ENCODE results near the gene MORN4. TPM values are rescaled to one million over a fixed set of nuclear protein-coding genes. Genes with fewer than 3 reads are reported as not detected.
"Not testable (repeated sequence)": the region's sequence is repeated elsewhere in the genome, so short reads cannot be mapped to it uniquely, and the experiment has no call there.

Gene MORN4
- 10 to 100 TPM; 21.6 to 29.5 (median 22.0) TPM for polyA plus RNA-seq (ENCODE audit: insufficient read length in 3 of 3)
- long read RNA-seq, donor 1, transcript MORN4-202 (2 exons, 419 nt) = major isoform, 6 of 8 reads
- long read RNA-seq, donor 1, partial matches to known transcripts = 0 of 8 reads
- long read RNA-seq, donor 1, other reads (novel, unspliced or antisense) = 0 of 8 reads
- long read RNA-seq, donor 2, transcript MORN4-202 (2 exons, 419 nt) = major isoform, 5 of 6 reads
- long read RNA-seq, donor 2, partial matches to known transcripts = 0 of 6 reads
- long read RNA-seq, donor 2, other reads (novel, unspliced or antisense) = 0 of 6 reads
- long read RNA-seq, donor 3, transcript MORN4-201 (5 exons, 2,315 nt) = minor isoform, 8 of 17 reads
- long read RNA-seq, donor 3, transcript MORN4-202 (2 exons, 419 nt) = major isoform, 9 of 17 reads
- long read RNA-seq, donor 3, partial matches to known transcripts = 0 of 17 reads
- long read RNA-seq, donor 3, other reads (novel, unspliced or antisense) = 0 of 17 reads
- long read RNA-seq, donor 4, transcript MORN4-201 (5 exons, 2,315 nt) = major isoform, 6 of 9 reads
- long read RNA-seq, donor 4, partial matches to known transcripts = 0 of 9 reads
- long read RNA-seq, donor 4, other reads (novel, unspliced or antisense) = 0 of 9 reads
- long read RNA-seq, donor 5 = 0 reads
- long read RNA-seq, donor 6, partial matches to known transcripts = 0 of 6 reads
- long read RNA-seq, donor 6, other reads (novel, unspliced or antisense) = 0 of 6 reads
- long read RNA-seq, donor 7, transcript MORN4-202 (2 exons, 419 nt) = major isoform, 15 of 24 reads
- long read RNA-seq, donor 7, partial matches to known transcripts = 5 of 24 reads
- long read RNA-seq, donor 7, other reads (novel, unspliced or antisense) = 0 of 24 reads
- long read RNA-seq, donor 8, transcript MORN4-202 (2 exons, 419 nt) = major isoform, 23 of 36 reads
- long read RNA-seq, donor 8, transcript MORN4-201 (5 exons, 2,315 nt) = minor isoform, 13 of 36 reads
- long read RNA-seq, donor 8, partial matches to known transcripts = 0 of 36 reads
- long read RNA-seq, donor 8, other reads (novel, unspliced or antisense) = 0 of 36 reads
- long read RNA-seq, donor 9, transcript MORN4-201 (5 exons, 2,315 nt) = minor isoform, 5 of 13 reads
- long read RNA-seq, donor 9, transcript MORN4-202 (2 exons, 419 nt) = major isoform, 8 of 13 reads
- long read RNA-seq, donor 9, partial matches to known transcripts = 0 of 13 reads
- long read RNA-seq, donor 9, other reads (novel, unspliced or antisense) = 0 of 13 reads
- long read RNA-seq, donor 10, partial matches to known transcripts = 0 of 6 reads
- long read RNA-seq, donor 10, other reads (novel, unspliced or antisense) = 0 of 6 reads
- long read RNA-seq, donor 11, transcript MORN4-202 (2 exons, 419 nt) = major isoform, 5 of 7 reads
- long read RNA-seq, donor 11, partial matches to known transcripts = 0 of 7 reads
- long read RNA-seq, donor 11, other reads (novel, unspliced or antisense) = 0 of 7 reads
- long read RNA-seq, donor 12, partial matches to known transcripts = 0 of 1 reads
- long read RNA-seq, donor 12, other reads (novel, unspliced or antisense) = 0 of 1 reads
- long read RNA-seq, donor 13 = 0 reads
- long read RNA-seq, donor 14, transcript MORN4-202 (2 exons, 419 nt) = major isoform, 10 of 14 reads
- long read RNA-seq, donor 14, partial matches to known transcripts = 0 of 14 reads
- long read RNA-seq, donor 14, other reads (novel, unspliced or antisense) = 0 of 14 reads
- long read RNA-seq, donor 15, partial matches to known transcripts = 0 of 4 reads
- long read RNA-seq, donor 15, other reads (novel, unspliced or antisense) = 0 of 4 reads
- long read RNA-seq, donor 16, transcript MORN4-202 (2 exons, 419 nt) = major isoform, 15 of 24 reads
- long read RNA-seq, donor 16, transcript MORN4-201 (5 exons, 2,315 nt) = minor isoform, 9 of 24 reads
- long read RNA-seq, donor 16, partial matches to known transcripts = 0 of 24 reads
- long read RNA-seq, donor 16, other reads (novel, unspliced or antisense) = 0 of 24 reads

DNA sequence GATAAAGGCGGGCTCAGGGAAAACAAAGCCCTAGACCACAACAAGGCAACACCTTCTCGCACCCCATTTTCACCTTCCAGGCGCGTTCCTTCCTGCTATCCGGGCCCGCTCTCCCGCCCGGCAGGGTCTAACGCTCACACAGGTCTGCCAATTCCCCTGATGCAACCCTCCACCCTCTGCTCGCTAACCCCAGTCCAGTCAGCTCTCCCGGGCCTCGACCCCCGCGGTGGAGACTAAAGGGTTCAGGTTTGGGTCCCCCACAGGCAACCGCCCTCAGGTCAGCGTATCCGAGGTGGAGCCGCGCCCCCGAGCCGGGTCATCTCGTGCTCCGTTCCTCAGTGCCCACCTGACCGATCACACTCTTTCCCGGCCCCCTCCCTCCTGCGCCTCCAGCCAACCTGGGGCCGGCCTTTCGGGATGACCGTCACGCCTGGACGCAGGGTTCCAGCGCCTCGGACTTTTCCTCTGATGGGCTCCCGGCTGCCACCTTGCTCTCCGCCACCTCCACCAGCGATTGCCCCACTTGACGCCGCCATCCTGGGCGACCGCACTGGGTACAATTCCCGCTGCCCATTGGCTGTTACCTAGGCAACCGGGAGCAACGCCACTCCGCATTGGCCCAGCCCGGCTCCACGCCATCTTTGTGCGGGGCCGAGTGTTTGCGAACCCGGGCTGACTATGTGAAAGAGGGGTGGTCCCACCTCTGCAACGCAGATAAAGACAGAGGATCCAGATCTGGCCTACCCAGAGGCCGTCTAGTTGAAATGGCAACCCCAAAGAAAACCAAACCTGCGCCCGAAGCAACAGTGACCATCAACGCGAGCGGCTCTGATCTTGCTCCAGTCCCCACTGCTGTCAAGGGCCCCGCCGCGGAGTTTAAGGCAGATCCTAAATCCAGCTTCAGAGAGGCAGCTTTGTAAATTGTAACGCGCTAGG, at the start of gene MORN4:
Gene MORN4 (minus strand): TSS at position 552 of the 936 bp plus-strand sequence. CDS start 13,847 bp downstream, outside the sequence.
- DNase-seq (ENCODE audit: extremely low read depth in 1 of 11, low read depth in 9 of 11, low spot score in 4 of 11) = peak; percentile 82 to 94 (median 91)

DNA sequence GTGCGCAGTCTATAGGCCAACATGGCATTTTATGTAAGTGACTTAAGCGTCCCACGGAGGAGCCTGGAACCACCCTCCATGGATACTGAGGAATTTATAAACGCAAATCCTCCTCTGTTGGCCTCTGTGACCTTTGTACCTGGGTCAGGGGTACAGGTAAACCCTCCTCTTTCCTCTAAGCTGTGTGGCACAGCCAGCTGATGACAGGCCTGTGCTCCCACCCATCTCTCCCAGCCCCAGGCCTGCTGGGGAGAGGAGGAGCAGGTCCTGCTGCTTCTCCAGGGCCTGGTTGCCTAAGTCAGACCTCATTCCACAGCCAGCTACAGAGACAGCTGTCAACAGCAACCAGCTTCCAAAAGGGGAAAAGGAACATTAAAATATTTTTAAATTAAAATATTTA, 48.7 kb upstream of the MORN4 start:
- no peak for DNase-seq (ENCODE audit: extremely low read depth in 1 of 11, low read depth in 9 of 11, low spot score in 4 of 11)

DNA sequence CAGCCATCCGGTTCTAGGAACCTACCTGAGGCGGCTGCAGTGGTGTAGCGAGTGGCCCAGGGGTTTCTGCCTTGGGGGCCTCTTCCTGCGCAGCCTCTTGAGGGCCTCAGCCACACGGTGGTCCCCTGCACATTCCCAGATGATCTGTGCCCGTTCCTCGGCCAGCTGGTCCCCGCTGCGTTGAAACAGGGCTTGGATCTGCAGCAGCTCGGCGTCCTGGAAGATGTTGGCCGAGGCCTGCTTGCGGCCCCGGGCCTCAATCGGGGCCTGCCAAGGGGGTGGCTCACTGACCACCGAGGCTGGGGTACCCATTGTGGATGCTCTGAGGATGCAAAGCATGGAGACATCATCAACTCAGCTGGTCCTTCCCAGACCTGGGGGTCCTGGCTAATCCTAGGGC, 46.3 kb upstream of the MORN4 start:
- no peak for DNase-seq (ENCODE audit: extremely low read depth in 1 of 11, low read depth in 9 of 11, low spot score in 4 of 11)

- peak in 2 of 11 donors; percentile 33 to 45 for DNase-seq (ENCODE audit: extremely low read depth in 1 of 11, low read depth in 9 of 11, low spot score in 4 of 11)
These were observed 43.7 kb upstream of the MORN4 start for GRCh38 chr10:97676770-97677581.

GRCh38 chr10:97675222-97675621, 41.9 kb upstream of the MORN4 start:
- DNase-seq (ENCODE audit: extremely low read depth in 1 of 11, low read depth in 9 of 11, low spot score in 4 of 11) = no peak

- DNase-seq (ENCODE audit: extremely low read depth in 1 of 11, low read depth in 9 of 11, low spot score in 4 of 11) = no peak
These were observed 40.6 kb upstream of the MORN4 start for GRCh38 chr10:97673736-97674525.

- DNase-seq (ENCODE audit: extremely low read depth in 1 of 11, low read depth in 9 of 11, low spot score in 4 of 11) = no peak
These were observed 36.3 kb upstream of the MORN4 start for GRCh38 chr10:97669571-97669970.

DNA sequence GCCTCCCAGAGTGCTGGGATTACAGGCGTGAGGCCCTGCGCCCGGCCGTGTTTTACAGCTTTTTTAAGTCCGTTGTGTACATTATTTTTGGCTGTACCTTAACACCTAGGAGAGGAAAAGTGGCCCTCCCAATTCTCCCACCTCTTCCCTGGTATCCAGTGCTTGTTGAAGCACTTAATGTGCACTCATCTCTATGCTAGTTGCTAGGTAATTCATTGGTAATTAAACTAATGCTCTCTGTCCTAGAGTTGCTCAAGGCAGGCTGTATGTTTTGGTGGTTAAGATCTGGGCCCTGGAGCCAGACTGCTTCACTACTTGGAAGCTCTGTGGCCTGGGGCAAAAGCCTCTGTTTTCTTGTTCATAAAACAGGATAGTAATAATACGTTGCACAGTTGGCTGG, 34.2 kb upstream of the MORN4 start:
- DNase-seq (ENCODE audit: extremely low read depth in 1 of 11, low read depth in 9 of 11, low spot score in 4 of 11) = no peak

- DNase-seq (ENCODE audit: extremely low read depth in 1 of 11, low read depth in 9 of 11, low spot score in 4 of 11) = no peak
These were observed 33.7 kb upstream of the MORN4 start for GRCh38 chr10:97666992-97667391.

GRCh38 chr10:97664282-97664850, 31.1 kb upstream of the MORN4 start:
- DNase-seq (ENCODE audit: extremely low read depth in 1 of 11, low read depth in 9 of 11, low spot score in 4 of 11) = no peak

DNA sequence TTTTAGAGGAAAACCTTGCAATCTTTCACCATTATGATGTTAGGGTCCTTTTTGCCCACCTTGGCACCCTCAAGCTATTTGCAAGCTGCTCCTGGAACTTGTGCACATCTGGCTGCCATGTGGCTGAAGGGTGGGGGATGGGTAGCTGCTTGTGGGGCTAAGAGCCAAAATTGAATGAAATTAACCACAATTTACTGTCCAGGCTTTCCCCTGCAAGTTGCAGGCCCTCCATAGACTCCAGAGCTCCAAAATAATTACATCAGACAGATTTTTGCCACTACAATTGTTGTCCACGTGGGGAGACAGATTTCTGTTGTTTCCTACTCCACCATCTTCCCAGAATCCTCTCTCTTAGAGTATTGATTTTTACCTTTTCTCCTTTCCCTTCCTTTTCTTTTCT, 26.3 kb upstream of the MORN4 start:
- DNase-seq (ENCODE audit: extremely low read depth in 1 of 11, low read depth in 9 of 11, low spot score in 4 of 11) = no peak

DNA sequence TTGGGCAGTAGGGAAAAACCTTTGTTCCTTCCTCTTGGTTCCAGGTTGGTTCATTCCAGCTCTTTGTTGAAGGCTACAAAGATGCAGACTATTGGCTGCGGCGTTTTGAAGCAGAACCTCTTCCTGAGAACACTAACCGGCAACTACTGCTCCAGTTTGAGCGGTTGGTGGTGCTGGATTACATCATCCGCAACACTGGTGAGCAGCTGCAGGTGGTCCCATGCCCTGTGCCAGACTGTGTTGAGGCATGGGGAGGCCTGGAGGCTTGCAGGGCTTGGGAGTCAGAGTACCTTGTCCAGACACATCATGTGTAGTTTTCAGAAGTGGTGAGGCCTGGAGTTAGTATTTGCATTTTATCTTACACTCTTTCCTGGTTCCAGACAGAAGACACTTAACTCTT, 23.5 kb upstream of the MORN4 start:
- no peak for DNase-seq (ENCODE audit: extremely low read depth in 1 of 11, low read depth in 9 of 11, low spot score in 4 of 11)

DNA sequence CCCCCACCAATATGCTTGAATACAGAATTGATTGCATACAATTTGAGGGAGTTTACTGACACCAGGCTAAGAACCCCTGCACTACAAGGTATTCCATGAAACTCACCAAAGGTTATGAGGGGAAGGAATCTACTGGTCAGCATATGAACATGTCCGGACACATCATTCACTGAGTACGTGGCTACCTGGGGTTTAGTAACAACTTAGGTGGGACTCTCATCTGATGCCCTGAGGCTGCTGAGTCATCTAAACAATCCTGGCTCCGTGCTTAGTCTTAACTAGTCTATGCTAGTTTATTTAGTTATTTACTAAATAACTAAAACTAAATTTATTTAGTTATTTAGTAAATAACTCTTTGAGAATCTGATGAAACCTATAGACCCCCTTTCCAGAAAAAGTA, 18.5 kb upstream of the MORN4 start:
- DNase-seq (ENCODE audit: extremely low read depth in 1 of 11, low read depth in 9 of 11, low spot score in 4 of 11) = no peak

GRCh38 chr10:97650726-97651125, 17.4 kb upstream of the MORN4 start:
- DNase-seq (ENCODE audit: extremely low read depth in 1 of 11, low read depth in 9 of 11, low spot score in 4 of 11) = no peak

- not testable (repeated sequence) for DNase-seq (ENCODE audit: extremely low read depth in 1 of 11, low read depth in 9 of 11, low spot score in 4 of 11)
These were observed 16.1 kb upstream of the MORN4 start for GRCh38 chr10:97649405-97649750.
